GM12801 (cell line): ENCODE results near the gene BAD.

Source experiments
- TF ChIP-seq, protein P1 (sequence below): IDR thresholded peaks from one replicate; pipeline ENCODE4 v1.5.1; 2011; ENCODE audit warnings: control low read depth; ENCODE audit not compliant: insufficient read length; ENCODE audit errors: extremely low read depth

Gene BAD

DNA sequence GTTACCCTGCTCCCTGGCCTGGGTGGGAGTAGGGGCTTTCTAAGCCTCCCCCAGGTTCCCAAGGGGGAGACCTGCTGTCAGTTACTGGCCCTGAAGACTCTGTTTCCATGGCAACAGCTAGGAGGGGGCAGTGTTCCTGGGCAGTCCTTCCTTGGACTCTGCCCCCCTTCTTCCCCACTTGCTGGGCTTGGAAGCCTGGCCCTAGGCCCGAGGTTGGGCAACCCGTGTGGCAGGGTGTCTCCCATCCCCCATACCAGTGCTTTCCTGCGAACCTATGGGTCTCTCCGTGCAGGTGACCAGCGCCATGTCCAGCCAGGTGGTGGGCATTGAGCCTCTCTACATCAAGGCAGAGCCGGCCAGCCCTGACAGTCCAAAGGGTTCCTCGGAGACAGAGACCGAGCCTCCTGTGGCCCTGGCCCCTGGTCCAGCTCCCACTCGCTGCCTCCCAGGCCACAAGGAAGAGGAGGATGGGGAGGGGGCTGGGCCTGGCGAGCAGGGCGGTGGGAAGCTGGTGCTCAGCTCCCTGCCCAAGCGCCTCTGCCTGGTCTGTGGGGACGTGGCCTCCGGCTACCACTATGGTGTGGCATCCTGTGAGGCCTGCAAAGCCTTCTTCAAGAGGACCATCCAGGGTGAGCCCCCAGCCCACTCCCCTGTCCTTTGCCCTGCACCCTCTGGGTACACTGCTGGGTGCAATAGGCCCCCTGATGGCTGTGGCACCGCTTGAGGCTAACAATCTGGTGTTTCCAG is 22.6 kb upstream of the BAD start:
- TF ChIP-seq, protein P1, sequence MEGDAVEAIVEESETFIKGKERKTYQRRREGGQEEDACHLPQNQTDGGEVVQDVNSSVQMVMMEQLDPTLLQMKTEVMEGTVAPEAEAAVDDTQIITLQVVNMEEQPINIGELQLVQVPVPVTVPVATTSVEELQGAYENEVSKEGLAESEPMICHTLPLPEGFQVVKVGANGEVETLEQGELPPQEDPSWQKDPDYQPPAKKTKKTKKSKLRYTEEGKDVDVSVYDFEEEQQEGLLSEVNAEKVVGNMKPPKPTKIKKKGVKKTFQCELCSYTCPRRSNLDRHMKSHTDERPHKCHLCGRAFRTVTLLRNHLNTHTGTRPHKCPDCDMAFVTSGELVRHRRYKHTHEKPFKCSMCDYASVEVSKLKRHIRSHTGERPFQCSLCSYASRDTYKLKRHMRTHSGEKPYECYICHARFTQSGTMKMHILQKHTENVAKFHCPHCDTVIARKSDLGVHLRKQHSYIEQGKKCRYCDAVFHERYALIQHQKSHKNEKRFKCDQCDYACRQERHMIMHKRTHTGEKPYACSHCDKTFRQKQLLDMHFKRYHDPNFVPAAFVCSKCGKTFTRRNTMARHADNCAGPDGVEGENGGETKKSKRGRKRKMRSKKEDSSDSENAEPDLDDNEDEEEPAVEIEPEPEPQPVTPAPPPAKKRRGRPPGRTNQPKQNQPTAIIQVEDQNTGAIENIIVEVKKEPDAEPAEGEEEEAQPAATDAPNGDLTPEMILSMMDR = no peak

DNA sequence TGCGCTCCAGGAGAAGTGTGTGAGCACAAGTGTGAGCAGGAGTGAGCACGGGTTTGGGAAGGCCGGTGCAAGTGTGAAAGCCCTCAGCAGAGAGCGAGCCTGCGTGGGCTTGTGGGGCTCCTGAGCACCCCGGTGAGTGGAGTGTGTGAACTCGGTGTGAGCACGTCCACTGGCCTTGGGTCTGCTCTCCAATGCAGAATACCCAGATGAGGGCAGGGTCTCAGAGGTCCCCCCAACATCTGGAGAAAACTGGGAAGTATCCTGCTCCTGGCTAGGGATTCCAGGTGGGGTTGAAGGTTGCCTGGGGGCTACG is 22.1 kb upstream of the BAD start:
- TF ChIP-seq, protein P1 = no peak

DNA sequence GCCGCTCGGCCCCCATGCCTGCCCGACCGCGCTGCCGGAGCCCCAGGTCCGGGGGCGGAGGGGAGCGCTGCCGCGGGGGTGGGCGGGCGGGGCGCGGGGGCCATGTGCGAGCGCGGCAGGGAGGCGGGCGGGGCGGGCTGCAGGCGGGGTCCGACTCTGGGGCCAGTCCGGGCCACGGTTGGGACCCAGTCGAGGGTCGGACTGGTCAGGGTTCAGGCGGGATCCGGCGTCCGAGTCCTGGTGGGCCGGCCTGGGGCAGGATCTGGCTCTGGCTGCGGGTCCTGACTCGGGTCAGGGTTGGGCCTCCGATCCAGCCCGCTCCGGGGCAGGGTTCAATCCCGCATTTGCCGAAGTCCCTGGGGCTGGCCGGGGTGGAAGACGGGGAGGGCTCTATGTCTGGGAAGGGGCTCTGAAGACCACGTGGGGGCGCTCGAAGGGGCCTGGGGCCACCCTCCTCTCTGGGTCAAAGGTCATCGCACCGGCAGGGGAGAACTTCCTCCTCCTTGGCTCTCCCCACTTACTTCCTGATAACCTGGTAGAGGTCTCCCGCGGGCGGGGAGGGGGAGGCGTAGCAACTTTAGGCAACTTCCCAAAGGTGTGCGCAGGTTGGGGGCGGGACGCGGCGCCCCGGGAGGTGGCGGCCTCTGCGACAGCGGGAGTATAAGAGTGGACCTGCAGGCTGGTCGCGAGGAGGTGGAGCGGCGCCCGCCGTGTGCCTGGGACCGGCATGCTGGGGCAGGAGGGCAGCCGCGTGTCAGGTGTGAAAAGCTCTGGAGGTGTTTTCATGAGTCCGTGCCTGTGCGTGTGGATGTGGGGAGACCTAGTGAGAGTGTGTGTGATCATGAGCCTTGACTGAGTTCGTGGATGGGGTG is 21.5 kb upstream of the BAD start:
- TF ChIP-seq, protein P1 = no peak

DNA sequence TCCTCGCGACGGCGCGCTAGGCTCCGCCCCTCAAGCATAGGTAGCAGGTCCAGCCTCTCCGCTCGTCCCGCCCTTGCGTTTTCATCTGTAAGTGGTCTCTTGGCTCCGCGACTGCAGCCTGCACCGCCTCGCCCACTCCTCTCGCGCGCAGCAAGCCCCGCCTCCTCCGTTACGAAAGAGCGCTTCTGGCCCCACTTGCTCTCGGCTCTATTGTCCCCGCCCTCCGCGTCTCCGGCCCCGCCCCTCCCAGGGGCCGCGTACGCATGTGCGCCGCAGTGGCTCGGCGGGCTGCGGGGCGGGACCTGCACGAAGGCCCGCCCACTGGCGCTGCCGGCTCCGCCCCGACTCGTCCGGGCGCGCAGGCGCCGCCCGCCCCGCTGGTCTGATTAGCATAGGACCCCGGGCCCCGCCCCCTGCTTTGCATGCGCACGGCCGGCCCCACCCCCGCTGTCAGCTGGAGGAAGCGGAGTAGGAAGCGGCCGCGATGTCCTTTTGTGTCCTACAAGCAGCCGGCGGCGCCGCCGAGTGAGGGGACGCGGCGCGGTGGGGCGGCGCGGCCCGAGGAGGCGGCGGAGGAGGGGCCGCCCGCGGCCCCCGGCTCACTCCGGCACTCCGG is 20.7 kb upstream of the BAD start, which contains the start of gene ESRRA:
ESRRA (plus strand) TSS at position 450 of the 616 bp plus-strand sequence. CDS start 1,656 bp downstream, outside the sequence.
- TF ChIP-seq, protein P1 = no peak

DNA sequence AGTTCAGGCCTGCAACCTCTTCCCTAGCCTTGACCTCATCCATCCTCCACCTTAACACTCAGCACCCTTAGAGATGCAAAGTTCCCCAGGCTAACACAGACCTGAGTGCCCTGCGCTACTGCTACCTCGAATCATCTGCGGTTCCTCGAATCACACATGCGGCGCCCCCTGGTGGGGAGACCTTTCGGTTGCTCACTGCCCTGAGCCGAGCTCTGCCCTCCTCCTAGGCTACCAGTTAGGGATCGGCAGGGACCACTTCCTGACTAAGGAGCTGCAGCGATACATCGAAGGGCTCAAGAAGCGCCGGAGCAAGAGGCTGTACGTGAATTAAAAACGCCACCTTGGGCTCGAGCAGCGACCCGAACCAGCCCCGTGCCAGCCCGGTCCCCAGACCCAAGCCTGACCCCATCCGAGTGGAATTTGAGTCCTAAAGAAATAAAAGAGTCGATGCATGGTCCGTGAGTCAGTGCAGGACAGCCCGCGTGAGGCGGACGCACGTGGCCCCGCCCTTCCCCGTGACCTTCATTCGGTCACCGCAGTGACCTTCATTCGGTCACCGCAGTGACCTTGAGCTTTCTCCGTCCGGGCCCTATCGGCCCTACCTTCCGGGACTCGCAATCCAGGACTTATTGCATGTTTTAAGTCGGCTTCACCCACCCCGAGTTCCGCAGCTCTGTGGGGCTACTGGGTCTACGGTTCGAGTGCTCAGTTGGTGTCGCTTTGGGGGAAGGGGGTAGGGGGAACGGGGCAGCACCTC is 20.0 kb upstream of the BAD start:
- TF ChIP-seq, protein P1 = no peak

DNA sequence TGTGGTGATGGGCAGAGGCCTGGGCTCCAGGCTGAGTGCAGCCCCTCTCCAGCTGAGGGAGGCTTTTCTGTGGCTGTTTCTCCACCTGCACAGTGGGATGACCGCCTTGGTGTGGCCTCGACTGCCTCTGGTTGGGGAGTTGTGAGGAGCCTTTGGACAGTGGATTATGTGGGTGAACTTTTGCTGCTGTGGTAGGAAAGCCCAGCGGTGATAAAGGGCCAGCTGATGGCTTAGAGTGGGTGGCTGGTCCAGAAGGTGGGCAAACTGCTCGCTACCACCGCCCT is 19.5 kb upstream of the BAD start:
- TF ChIP-seq, protein P1 = no peak
